ENCODE results near the gene ISG20.

ISG20 gene

GRCh38 chr15:88695101-88695500, 56.3 kb downstream of the ISG20 start:
- DNase-seq: no peak

GRCh38 chr15:88695691-88696251, 57.0 kb downstream of the ISG20 start:
- no peak for DNase-seq

GRCh38 chr15:88696254-88696653, 57.4 kb downstream of the ISG20 start:
- DNase-seq: no peak

GRCh38 chr15:88697276-88697675, 58.5 kb downstream of the ISG20 start:
- no peak for DNase-seq

- no peak for DNase-seq
Observed at GRCh38 chr15:88699861-88700260, 61.0 kb downstream of the ISG20 start.

GRCh38 chr15:88700716-88701115, 61.9 kb downstream of the ISG20 start:
- no peak for DNase-seq

GRCh38 chr15:88701561-88702095, 62.8 kb downstream of the ISG20 start:
- no peak for DNase-seq

GRCh38 chr15:88702983-88703382, 64.2 kb downstream of the ISG20 start:
- DNase-seq: no peak

GRCh38 chr15:88703533-88703932, 64.7 kb downstream of the ISG20 start:
- no peak for DNase-seq

- peak; percentile 24 to 64 for DNase-seq
Observed at GRCh38 chr15:88704791-88705768, 66.3 kb downstream of the ISG20 start.

- DNase-seq: no peak
Observed at GRCh38 chr15:88705769-88706165, 67.0 kb downstream of the ISG20 start.

Data from hippocampal formation (tissue), 2 donors.